ENCODE measurements around the gene WNT10A. TPM values are rescaled to one million over a fixed set of nuclear protein-coding genes. Genes with fewer than 3 reads are reported as not detected.

Gene WNT10A
- total and polyA plus RNA-seq, 10 of the 15 experiments (the other 5 are each of a cell fraction or from before 2014, with no cell fraction given) = 0.61 to 45.0 (median 6.9) TPM

DNA sequence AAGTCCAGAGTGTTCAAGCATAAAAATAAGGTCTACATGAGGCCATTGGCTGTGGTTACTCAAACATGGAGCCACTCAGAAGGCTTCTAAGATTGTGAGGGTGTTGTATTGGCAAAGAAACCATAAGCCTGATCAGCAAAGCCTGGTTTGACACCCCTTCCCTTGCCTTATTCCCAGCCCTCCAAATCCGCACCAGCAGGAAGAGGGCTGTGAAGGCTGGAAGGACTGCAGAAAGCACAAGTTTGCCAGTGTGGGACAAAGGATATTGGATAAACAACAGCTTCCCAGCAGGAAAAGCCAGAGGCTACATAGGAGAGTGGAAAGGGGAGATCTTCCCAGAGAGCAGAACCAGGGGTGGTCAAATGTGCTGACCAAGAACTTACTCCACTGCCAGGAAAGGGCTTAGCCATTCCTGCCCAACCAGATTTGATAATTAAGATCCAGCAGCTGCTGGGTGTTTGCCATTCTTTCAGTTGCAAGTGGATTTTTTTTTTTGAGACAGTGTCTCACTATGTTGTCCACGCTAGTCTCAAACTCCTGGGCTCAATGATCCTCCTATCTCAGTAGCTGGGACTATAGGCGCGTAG is 47.5 kb upstream of the WNT10A start:
- no peak overlapping the region for H3K4me2 ChIP-seq (ENCODE audit: control insufficient read depth, insufficient read depth)

More for the DNA sequence above, 47.5 kb upstream of the WNT10A start:
- SMC1A ChIA-PET (ENCODE audit: uncharacterized antibody, unreplicated experiment) = no interaction called here
- DNase-seq (ENCODE audit: low read depth, low spot score) = no peak
- H3K27ac ChIP-seq (ENCODE audit: control insufficient read depth, insufficient read depth) = no peak overlapping the region
- in situ Hi-C loops (cut with MboI) = no loop called here
- intact Hi-C loops (cut with micrococcal nuclease; ENCODE audit: unreplicated experiment) = no loop called here
- TF ChIP-seq ZNF687 (IDR thresholded peaks at IDR 0.05) (no peak), ZNF217 (IDR thresholded peaks at IDR 0.05) (no peak), ZBED1 (IDR thresholded peaks at IDR 0.05; ENCODE audit: borderline replicate concordance) (no peak), LARP7 (IDR thresholded peaks at IDR 0.05) (no peak), BHLHE40 (IDR thresholded peaks at IDR 0.05; ENCODE audit: borderline replicate concordance in 1 of 2, low read depth in 2 of 2, low read length in 1 of 2) (no peak), ZNF384 (IDR thresholded peaks at IDR 0.05; ENCODE audit: borderline replicate concordance, low read depth, low read length) (no peak), SIX5 (IDR thresholded peaks at IDR 0.05; ENCODE audit: low read depth, low read length, severe bottlenecking) (no peak), SP1 (IDR thresholded peaks at IDR 0.05; ENCODE audit: low read depth, low read length) (no peak), ZNF274 (IDR thresholded peaks at IDR 0.05; ENCODE audit: insufficient read depth, insufficient read length) (no peak), FOXM1 (IDR thresholded peaks at IDR 0.05; ENCODE audit: low read depth, low read length) (no peak), TCF7 (IDR thresholded peaks at IDR 0.05; ENCODE audit: borderline replicate concordance) (no peak)
- TF ChIP-seq, protein P1, sequence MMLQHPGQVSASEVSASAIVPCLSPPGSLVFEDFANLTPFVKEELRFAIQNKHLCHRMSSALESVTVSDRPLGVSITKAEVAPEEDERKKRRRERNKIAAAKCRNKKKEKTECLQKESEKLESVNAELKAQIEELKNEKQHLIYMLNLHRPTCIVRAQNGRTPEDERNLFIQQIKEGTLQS (IDR thresholded peaks at IDR 0.05; ENCODE audit: borderline replicate concordance, extremely low read depth, low read depth, low read length) = no peak
- 23% methylated on average over 4 of the region's 4 CpGs for WGBS (ENCODE audit: insufficient coverage, insufficient replicate concordance, low lambda C conversion rate, missing lambda C conversion rate)
- RAD21 ChIA-PET (ENCODE audit: unreplicated experiment) = interaction anchor here (0.6 kb wide), 1 partner anchor 779 kb away, joined by 3 read pairs; no protein-coding TSS in a partner anchor
- ATAC-seq = no peak
- H3K27me3 ChIP-seq (replicated peaks in 1 of 2; ENCODE audit: control insufficient read depth in 2 of 2, insufficient read depth in 2 of 2, low read length in 1 of 2) = peaks cover 0 to 9% of the 10 kb centered on the region in 2 experiments; a peak in 3 of 4 replicates
- H3K4me3 ChIP-seq = no peak overlapping the region
- H3K4me1 ChIP-seq (ENCODE audit: control insufficient read depth, insufficient read depth, low read length) = no peaks in the 10 kb centered on the region
- no peak overlapping the region for H2AFZ ChIP-seq (ENCODE audit: control insufficient read depth, low read depth, low read length)
- CTCF ChIA-PET = interaction anchor here (0.7 to 0.9 kb wide), 2 partner anchors 21 to 1374 kb away, joined by 3 read pairs; no protein-coding TSS in a partner anchor
- H3K36me3 ChIP-seq (ENCODE audit: control insufficient read depth in 2 of 2, insufficient read depth in 2 of 2, low read length in 1 of 2) = no peaks in the 10 kb centered on the region
- no peaks in the 10 kb centered on the region for H3K79me2 ChIP-seq (ENCODE audit: control insufficient read depth, insufficient read depth, low read length)
- no peaks in the 10 kb centered on the region for H3K9me3 ChIP-seq (replicated peaks; ENCODE audit: control insufficient read depth, insufficient read depth, low read length)
- POLR2A ChIA-PET = interaction anchor here (0.6 kb wide), 1 partner anchor 425 kb away, joined by 3 read pairs; no protein-coding TSS in a partner anchor
- FAIRE-seq = no peak
- no peaks in the 10 kb centered on the region for H4K20me1 ChIP-seq (ENCODE audit: control insufficient read depth, insufficient read depth)
- BruUV-seq (replicated peaks) = no TSS peak
- no peak overlapping the region for H3K9ac ChIP-seq (ENCODE audit: control insufficient read depth, insufficient read depth, low read length)

All from GM12878 (cell line).